ENCODE measurements around the gene ZNHIT3.
A peak's percentile ranks its signal among the peaks of the same experiment; 100 is the strongest.

GRCh38 chr17:36533935-36534839, 47.7 kb downstream of the ZNHIT3 start:
- TF ChIP-seq POLR2A (IDR thresholded peaks at IDR 0.05; ENCODE audit: low read depth, low read length) (no peak), RFX5 (IDR thresholded peaks at IDR 0.05; ENCODE audit: low read depth, low read length) (no peak), BHLHE40 (IDR thresholded peaks at IDR 0.05; ENCODE audit: low read depth, low read length) (no peak), RAD21 (IDR thresholded peaks at IDR 0.05; ENCODE audit: low read length) (no peak), USF2 (IDR thresholded peaks at IDR 0.05; ENCODE audit: low read depth, low read length) (no peak), FOS (IDR thresholded peaks at IDR 0.05; ENCODE audit: low read depth, low read length) (no peak), SMC3 (IDR thresholded peaks at IDR 0.05; ENCODE audit: low read depth, low read length) (no peak), CEBPB (IDR thresholded peaks at IDR 0.05; ENCODE audit: low read depth, low read length) (no peak), RCOR1 (IDR thresholded peaks at IDR 0.05; ENCODE audit: insufficient replicate concordance, low read length) (no peak), MAFK (IDR thresholded peaks at IDR 0.05; ENCODE audit: low read depth, low read length) (no peak)
- TF ChIP-seq, protein P1, sequence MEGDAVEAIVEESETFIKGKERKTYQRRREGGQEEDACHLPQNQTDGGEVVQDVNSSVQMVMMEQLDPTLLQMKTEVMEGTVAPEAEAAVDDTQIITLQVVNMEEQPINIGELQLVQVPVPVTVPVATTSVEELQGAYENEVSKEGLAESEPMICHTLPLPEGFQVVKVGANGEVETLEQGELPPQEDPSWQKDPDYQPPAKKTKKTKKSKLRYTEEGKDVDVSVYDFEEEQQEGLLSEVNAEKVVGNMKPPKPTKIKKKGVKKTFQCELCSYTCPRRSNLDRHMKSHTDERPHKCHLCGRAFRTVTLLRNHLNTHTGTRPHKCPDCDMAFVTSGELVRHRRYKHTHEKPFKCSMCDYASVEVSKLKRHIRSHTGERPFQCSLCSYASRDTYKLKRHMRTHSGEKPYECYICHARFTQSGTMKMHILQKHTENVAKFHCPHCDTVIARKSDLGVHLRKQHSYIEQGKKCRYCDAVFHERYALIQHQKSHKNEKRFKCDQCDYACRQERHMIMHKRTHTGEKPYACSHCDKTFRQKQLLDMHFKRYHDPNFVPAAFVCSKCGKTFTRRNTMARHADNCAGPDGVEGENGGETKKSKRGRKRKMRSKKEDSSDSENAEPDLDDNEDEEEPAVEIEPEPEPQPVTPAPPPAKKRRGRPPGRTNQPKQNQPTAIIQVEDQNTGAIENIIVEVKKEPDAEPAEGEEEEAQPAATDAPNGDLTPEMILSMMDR (conservative IDR thresholded peaks at IDR 0.05; ENCODE audit: low read depth, low read length), result peak; percentile 31; the same call in 1 of the 2 replicates

Data from IMR-90 (cell line).